Measurements from ENCODE around the gene GALNT18.

GALNT18 gene

GRCh38 chr11:11588243-11588642 lies 33.6 kb downstream of the GALNT18 start:
- DNase-seq (ENCODE audit: low read depth in 2 of 2) = no peak

DNA sequence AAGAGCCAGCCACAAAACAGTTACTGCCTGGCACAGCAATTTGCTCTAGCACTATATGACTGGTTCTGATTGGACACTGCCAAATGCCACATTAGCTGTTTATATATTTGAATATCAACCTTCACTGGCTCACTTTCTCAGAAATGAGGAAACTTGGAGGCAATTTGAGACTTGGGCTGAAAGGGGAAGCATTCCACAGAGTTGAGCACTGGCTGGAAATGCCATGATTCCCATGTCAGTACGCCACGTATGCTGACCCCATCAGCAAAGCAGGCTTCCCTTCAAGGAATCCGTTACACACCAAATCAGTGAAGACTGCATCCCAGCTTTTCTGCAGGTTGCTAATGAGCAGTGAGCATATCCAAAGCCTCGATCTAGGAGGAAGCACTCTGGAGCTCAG lies 34.7 kb downstream of the GALNT18 start:
- no peak for DNase-seq (ENCODE audit: low read depth in 2 of 2)

DNA sequence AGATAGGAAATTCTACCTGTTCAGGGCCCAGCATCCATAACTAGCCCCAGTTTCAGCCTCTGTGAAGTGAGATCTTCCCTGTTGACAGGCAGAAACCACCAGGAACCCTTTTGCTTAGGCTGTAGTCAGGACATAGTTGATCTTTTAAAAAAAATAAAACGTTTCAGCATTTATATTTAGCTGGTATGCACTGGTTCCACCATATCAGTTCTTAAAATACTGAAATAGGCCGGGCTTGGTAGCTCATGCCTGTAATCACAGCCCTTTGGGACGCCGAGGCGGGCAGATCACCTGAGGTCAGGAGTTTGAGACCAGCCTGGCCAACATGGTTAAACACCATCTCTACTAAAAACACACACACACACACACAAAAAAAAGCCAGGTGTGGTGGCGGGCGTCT lies 35.3 kb downstream of the GALNT18 start:
- DNase-seq (ENCODE audit: low read depth in 2 of 2) = no peak

DNA sequence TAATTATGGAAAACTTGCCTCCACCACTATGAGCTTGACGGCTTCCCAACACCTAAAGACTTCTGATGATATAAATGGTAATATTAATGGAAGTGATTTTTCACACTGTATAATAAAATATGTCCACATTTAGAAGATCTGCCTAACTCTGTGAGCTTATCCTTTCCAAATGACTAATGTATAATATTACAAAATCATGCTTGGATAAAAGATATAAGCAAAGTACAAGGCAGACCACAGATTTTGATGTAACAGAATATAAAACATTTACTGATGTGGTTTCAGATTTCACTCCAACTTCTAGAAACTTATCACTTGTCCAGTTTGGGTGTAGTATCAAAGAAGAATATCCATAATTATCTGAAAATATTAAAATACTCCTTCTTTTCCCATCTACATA lies 36.9 kb downstream of the GALNT18 start:
- no peak for DNase-seq (ENCODE audit: low read depth in 2 of 2)

GRCh38 chr11:11584530-11584810 lies 37.3 kb downstream of the GALNT18 start:
- no peak for DNase-seq (ENCODE audit: low read depth in 2 of 2)

DNA sequence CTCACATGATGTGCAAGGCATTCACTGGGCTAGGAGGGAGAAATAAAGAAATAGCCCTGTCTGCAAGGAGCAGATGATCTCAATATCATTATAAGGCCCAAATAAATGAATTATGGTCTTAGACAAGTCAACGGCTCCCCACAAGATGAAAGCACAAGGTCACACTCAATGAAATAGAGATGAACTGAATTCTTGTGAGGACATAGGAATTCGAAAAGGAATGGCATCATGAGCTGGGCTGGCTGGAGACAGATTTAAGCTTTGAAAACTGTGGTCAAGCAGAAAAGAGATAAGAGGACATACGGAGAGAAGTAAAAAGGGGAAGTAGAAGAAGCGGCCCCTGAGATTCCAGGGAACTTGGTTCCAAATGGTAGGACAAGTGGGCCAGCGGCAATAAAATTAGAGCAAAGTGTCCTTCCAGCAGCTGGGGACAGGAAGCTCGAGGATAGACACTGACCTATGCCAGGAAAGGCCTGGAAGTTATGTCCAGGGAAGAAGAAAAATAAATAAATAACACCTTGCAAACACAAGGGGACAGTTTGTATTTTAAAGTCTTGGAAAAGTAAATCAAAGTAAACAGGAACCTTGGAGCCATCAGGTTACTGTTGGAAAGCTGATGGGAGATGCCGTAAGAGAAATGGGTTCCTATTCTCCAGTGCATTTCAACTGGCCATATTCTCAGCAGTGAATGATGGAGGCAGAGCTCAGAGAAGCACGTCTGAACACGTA lies 37.8 kb downstream of the GALNT18 start:
- DNase-seq (ENCODE audit: low read depth in 2 of 2) = no peak

GRCh38 chr11:11582011-11582701 lies 39.6 kb downstream of the GALNT18 start:
- DNase-seq (ENCODE audit: low read depth in 2 of 2) = no peak

GRCh38 chr11:11581481-11581880 lies 40.3 kb downstream of the GALNT18 start:
- no peak for DNase-seq (ENCODE audit: low read depth in 2 of 2)

- no peak for DNase-seq (ENCODE audit: low read depth in 2 of 2)
Measured at GRCh38 chr11:11580841-11581411, 40.9 kb downstream of the GALNT18 start.

DNA sequence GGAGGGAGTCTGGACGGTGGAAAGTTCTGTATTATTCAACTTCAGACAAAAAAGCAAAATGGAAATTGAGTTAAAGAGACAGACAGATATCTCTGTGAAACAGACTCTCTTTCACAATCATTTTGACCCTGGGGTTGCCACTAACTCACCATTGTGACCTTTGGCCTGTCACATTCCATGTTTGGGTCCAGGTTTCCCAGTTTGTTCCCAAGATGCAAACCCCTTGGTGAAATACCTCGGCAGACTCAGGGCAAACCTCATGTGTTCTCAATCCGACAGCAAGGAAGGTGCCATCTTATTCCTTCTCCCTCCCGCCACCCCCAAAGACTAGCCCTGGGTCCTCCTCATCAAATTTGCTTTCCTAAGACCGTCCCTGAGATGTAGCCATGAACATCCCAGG lies 41.8 kb downstream of the GALNT18 start:
- no peak for DNase-seq (ENCODE audit: low read depth in 2 of 2)

- no peak for DNase-seq (ENCODE audit: low read depth in 2 of 2)
Measured at GRCh38 chr11:11579012-11579988, 42.5 kb downstream of the GALNT18 start.

DNA sequence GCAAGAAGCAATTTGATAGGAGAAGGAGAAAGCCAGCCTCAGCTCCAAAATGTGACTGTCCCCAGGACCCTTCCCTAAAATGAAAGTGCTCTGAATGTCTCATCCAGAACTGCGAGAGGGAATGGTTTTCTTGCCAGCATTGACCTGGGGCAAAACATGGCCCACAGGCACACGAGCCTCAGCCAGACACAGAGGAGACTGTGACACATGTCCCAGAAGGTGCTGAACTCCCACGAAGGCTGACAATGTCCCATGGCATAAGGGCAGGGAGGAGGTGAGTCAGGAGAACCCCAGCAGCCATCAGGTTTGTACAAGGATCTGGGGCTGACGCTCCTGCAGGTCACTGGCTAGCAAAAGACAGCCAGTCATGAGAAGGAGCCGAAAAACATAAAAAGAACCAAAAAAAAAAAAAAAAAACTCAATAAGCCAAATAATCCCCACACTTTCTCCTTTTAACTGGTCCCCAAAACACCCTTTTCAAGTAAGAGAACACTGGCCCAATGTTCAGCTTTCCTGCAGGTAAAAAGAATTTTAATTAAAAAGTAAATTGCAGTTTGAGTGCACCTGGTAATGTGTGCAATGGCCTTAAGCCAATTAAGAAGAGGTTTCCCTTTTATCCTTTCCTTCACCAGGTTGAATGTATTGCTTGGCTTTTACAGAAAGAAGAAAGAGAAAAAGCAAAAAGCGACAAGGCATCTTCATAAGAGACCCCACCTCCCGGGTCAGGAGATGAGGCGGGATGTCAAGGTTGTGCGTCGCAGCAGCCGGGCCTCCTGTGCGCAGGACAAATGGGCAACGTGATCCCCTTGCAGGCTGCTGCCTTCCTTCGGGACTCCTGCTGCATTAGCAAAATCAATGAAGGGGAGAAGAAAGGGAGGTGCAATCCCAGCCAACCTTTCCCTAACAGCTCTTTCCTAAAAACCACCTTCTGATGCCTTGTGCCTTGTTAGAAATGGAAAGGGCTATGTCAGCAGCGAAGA lies 43.6 kb downstream of the GALNT18 start:
- DNase-seq (ENCODE audit: low read depth in 2 of 2) = no peak

GRCh38 chr11:11577251-11577855 lies 44.5 kb downstream of the GALNT18 start:
- DNase-seq (ENCODE audit: low read depth in 2 of 2) = no peak

DNA sequence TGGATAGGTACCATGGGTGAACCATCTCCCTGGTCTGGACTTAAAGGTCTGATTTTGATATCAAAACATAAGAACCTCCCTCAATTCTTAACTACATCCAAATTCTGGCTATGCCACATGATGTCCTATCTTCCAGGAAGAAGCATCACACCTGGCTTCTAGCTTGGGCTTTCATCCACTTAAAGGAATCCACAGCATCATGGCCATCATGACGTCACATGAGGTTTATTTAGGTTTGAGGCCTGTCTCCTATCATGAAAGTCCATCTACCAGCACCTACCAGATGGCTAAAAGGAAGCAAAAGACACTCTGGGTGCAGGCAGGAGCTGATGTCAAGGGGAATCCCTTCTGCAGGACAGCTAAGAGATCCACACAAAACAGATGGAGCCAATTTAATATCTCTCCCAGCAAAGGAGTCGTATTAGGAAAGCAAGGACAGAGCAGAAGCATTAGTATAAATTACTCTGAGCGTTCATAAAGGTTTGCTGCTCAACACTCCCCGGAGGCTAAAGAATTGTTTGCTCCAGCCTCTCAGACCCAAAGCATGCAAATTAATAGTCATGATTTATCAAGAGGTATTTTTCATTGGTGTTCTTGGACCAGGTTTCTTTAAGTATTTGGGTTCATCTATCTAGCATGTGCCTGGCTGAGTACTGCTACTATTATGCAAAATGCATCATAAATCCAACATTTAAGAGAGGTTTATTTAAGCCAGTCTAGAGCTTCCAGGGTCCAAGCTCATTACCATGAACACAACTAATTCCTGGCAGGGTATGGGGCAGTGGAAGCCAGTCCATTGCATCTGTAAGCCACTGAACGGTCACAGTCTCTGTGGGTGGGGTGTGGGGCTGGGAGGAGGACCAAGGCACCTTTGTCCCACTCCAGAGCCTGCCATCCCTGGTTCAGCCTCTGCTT lies 47.2 kb downstream of the GALNT18 start:
- DNase-seq (ENCODE audit: low read depth in 2 of 2) = no peak

GRCh38 chr11:11572386-11572785 lies 49.4 kb downstream of the GALNT18 start:
- DNase-seq (ENCODE audit: low read depth in 2 of 2) = no peak

DNA sequence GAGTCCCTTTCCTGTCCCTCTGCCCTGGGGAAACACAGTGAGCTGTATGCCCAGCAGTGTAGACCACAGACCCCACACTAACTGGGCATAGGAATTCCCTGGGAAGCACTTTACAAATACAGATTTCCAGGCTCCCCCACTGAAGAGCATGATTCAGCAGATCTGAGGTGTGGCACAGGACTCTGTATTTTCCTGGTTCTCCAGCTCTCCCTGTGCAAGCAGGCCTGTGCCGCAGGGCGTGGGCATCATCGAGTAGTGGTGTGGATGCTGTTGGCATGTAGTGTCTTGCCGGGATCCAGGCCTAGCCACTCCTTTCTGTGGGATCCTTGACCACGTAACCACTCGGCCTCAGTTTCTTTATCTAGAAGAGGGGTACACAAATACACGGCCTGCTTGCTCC lies 49.9 kb downstream of the GALNT18 start:
- DNase-seq (ENCODE audit: low read depth in 2 of 2) = no peak

DNA sequence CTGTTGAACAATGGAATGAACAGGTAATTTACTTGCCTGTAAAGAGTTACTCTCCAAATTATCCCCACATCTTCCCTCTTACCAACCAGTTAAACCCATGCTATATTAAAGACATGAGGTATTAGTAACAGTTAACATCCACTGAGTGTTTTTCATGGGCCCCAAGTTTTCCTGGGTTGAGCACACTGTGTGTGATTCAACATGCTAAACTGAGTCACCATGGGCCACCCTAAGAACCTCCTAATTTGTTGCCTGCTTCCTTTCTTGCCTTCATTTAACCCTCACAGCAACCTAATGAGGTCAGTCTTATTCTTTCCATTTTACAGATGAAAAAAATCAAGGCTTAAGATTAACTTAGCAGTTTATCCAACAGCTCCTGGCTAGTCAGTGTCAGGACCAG lies 51.0 kb downstream of the GALNT18 start:
- DNase-seq (ENCODE audit: low read depth in 2 of 2) = no peak

DNA sequence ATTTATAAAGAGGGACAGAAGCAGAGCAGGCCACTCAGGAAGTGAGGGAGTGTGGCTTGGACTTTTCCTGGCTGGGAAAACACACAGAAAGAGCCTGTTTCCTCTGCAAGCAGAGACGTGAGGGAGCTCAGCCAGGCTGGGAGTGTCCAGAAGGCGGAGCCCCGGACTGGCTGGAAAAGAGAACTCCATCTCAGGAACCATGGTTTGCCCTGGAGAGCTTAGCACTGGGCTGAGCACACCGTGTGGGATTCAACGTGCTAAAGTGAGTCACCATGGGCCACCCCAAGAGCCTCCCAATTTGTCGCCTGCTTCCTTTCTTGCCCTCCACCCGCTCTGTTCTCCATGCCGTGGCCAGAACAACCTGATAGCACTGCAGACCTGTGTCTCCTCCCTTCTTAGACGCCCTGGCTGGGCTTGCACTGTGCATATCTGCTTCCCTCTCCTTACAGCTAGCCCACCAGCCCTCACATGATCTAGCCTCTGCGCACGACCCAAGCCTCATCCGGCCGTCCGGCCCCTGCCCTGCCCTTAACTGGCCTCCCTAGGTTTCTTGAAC lies 51.8 kb downstream of the GALNT18 start:
- DNase-seq (ENCODE audit: low read depth in 2 of 2) = no peak

- no peak for DNase-seq (ENCODE audit: low read depth in 2 of 2)
Measured at GRCh38 chr11:11568651-11569229, 53.1 kb downstream of the GALNT18 start.
